ENCODE measurements around the gene HSPA9. TPM values are rescaled to one million over a fixed set of nuclear protein-coding genes. Genes with fewer than 3 reads are reported as not detected.
A peak's percentile ranks its signal among the peaks of the same experiment; 100 is the strongest.

The HSPA9 gene
- total and polyA plus RNA-seq, 10 of the 15 experiments (the other 5 are each of a cell fraction or from before 2014, with no cell fraction given) = 145 to 455 (median 343) TPM

DNA sequence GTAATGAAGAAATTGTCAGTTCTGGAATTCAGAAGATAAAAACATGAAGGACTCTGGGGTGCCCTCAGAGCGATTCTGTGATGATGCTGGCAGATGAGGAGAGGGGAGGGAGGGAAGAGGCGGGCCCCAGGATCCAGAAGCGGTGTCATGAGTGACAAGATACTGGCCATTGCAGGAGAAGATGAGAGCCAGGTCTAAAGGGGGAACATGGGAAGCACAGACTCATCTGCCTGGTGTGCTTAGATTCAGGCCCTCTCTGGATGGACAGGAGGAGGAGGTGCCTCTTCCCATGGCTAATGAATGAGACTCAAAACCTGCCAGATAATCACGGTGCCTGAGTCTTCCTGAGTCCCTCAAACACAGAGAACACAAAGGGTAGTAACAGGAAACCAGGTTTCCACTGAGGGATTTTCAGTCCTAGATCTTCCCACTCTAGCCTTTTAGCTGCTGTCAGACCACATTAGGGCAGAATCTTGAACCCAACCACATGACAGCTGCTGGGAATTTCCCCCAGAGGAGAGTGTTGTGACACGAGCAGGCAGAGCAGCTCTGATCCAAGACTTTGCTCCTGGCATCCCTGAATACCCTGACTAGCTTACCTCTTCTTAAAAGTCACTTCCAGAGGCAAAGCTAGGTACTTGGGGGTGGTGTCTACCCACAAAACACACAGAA is 28.2 kb upstream of the HSPA9 start (continued):
- TF ChIP-seq, protein P1, sequence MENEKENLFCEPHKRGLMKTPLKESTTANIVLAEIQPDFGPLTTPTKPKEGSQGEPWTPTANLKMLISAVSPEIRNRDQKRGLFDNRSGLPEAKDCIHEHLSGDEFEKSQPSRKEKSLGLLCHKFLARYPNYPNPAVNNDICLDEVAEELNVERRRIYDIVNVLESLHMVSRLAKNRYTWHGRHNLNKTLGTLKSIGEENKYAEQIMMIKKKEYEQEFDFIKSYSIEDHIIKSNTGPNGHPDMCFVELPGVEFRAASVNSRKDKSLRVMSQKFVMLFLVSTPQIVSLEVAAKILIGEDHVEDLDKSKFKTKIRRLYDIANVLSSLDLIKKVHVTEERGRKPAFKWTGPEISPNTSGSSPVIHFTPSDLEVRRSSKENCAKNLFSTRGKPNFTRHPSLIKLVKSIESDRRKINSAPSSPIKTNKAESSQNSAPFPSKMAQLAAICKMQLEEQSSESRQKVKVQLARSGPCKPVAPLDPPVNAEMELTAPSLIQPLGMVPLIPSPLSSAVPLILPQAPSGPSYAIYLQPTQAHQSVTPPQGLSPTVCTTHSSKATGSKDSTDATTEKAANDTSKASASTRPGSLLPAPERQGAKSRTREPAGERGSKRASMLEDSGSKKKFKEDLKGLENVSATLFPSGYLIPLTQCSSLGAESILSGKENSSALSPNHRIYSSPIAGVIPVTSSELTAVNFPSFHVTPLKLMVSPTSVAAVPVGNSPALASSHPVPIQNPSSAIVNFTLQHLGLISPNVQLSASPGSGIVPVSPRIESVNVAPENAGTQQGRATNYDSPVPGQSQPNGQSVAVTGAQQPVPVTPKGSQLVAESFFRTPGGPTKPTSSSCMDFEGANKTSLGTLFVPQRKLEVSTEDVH (IDR thresholded peaks at IDR 0.05; ENCODE audit: low read depth, partially characterized antibody) = no peak
- no peak for TF ChIP-seq ESRRA (IDR thresholded peaks at IDR 0.05; ENCODE audit: low read length)
- TF ChIP-seq, protein P2, sequence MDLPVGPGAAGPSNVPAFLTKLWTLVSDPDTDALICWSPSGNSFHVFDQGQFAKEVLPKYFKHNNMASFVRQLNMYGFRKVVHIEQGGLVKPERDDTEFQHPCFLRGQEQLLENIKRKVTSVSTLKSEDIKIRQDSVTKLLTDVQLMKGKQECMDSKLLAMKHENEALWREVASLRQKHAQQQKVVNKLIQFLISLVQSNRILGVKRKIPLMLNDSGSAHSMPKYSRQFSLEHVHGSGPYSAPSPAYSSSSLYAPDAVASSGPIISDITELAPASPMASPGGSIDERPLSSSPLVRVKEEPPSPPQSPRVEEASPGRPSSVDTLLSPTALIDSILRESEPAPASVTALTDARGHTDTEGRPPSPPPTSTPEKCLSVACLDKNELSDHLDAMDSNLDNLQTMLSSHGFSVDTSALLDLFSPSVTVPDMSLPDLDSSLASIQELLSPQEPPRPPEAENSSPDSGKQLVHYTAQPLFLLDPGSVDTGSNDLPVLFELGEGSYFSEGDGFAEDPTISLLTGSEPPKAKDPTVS (IDR thresholded peaks at IDR 0.05; ENCODE audit: low read depth, low read length) = no peak

DNA sequence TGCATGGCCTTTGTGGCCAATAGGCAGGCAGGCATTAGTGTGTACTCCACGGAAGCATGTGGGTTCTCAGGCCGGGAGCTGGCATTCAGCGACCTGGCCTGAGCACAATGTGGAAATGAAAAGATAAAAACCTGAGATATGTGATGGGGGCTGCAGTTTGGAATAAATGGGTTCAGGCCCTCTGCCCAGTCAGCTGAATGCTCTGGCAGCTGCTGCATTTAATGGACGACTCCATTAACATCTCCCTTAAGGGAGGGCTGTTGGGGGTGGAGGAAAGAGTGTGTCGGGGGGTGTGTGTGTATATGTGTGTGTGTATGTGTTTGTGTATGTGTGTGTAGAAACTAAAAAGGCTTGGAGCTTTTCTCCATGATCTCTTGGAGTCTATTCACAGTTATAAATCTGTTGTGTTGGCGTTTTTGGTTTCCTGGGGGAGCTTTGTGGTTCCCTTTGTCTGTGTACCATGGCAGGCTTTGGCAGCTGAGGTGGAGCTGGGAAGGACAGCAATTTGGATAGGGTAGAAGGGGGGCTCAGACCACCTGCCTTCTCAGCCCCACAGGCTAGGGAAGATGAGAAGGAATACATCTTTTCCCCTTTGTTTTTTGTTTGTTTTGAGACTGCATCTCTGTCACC is 27.3 kb upstream of the HSPA9 start:
- no peaks in the 10 kb centered on the region for H3K36me3 ChIP-seq (ENCODE audit: control insufficient read depth in 2 of 2, insufficient read depth in 2 of 2, low read length in 1 of 2)
- peak overlapping the region; percentile 16 for H3K27ac ChIP-seq (ENCODE audit: control insufficient read depth, insufficient read depth)
- ChIA-PET RAD21 (ENCODE audit: unreplicated experiment) (no interaction called here), CTCF (interaction anchor here (0.7 to 5.9 kb wide), 6 partner anchors 8 to 789 kb away, joined by 3 to 41 read pairs (median 4); no protein-coding TSS in a partner anchor), POLR2A (interaction anchor here (0.6 to 0.9 kb wide), 2 partner anchors 16 to 27 kb away, joined by 3 to 4 read pairs; no protein-coding TSS in a partner anchor), SMC1A (ENCODE audit: uncharacterized antibody, unreplicated experiment) (interaction anchor here (4.1 kb wide), 1 partner anchor 27 kb away, joined by 11 read pairs; the partner anchor contains the start of gene HSPA9)
- no peak overlapping the region for H2AFZ ChIP-seq (ENCODE audit: control insufficient read depth, low read depth, low read length)
- intact Hi-C loops (cut with micrococcal nuclease; ENCODE audit: unreplicated experiment) (no loop called here), in situ Hi-C loops (cut with MboI) (no loop called here)
- FAIRE-seq (no peak), ATAC-seq (no peak), DNase-seq (ENCODE audit: low read depth, low spot score) (no peak)
- TF ChIP-seq SREBF1 (IDR thresholded peaks at IDR 0.05; ENCODE audit: low read length) (no peak), JUNB (IDR thresholded peaks at IDR 0.05) (no peak), TCF7 (IDR thresholded peaks at IDR 0.05; ENCODE audit: borderline replicate concordance) (no peak)
- H3K4me1 ChIP-seq (ENCODE audit: control insufficient read depth, insufficient read depth, low read length) = peaks cover 34% of the 10 kb centered on the region
- no peaks in the 10 kb centered on the region; the same call in 1 of the 2 replicates for H4K20me1 ChIP-seq (ENCODE audit: control insufficient read depth, insufficient read depth)
- no peaks in the 10 kb centered on the region for H3K27me3 ChIP-seq (replicated peaks in 1 of 2; ENCODE audit: control insufficient read depth in 2 of 2, insufficient read depth in 2 of 2, low read length in 1 of 2)
- H3K4me3 ChIP-seq = no peak overlapping the region
- no peaks in the 10 kb centered on the region for H3K79me2 ChIP-seq (ENCODE audit: control insufficient read depth, insufficient read depth, low read length)
- BruUV-seq (replicated peaks) = no TSS peak
- H3K9ac ChIP-seq (ENCODE audit: control insufficient read depth, insufficient read depth, low read length) = no peak overlapping the region
- H3K9me3 ChIP-seq (replicated peaks; ENCODE audit: control insufficient read depth, insufficient read depth, low read length) = no peaks in the 10 kb centered on the region
- WGBS (ENCODE audit: insufficient coverage, insufficient replicate concordance, low lambda C conversion rate, missing lambda C conversion rate) = 54% methylated on average over 6 of the region's 6 CpGs
- no peak overlapping the region for H3K4me2 ChIP-seq (ENCODE audit: control insufficient read depth, insufficient read depth)
